ENCODE data around the gene TNFAIP3.

DNA sequence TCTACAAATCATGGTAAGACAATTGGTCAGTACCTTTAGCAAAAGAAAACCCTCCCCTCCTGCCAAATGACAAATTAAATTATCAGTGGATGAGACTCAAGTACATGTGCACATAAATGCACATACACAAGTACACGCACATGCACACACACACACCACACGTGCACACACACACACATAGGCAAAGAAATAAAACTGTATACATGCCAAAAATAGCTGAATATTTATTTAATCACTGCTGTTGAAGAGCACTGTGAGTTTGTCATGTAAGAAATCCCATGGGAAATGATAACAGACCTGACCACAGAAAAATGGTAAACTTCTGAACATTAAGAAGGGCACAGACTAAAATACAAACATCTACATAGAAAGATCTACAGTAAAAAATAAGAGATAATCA, 46.6 kb upstream of the TNFAIP3 start:
- TF ChIP-seq, protein P1, sequence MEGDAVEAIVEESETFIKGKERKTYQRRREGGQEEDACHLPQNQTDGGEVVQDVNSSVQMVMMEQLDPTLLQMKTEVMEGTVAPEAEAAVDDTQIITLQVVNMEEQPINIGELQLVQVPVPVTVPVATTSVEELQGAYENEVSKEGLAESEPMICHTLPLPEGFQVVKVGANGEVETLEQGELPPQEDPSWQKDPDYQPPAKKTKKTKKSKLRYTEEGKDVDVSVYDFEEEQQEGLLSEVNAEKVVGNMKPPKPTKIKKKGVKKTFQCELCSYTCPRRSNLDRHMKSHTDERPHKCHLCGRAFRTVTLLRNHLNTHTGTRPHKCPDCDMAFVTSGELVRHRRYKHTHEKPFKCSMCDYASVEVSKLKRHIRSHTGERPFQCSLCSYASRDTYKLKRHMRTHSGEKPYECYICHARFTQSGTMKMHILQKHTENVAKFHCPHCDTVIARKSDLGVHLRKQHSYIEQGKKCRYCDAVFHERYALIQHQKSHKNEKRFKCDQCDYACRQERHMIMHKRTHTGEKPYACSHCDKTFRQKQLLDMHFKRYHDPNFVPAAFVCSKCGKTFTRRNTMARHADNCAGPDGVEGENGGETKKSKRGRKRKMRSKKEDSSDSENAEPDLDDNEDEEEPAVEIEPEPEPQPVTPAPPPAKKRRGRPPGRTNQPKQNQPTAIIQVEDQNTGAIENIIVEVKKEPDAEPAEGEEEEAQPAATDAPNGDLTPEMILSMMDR (IDR thresholded peaks at IDR 0.05; ENCODE audit: extremely low read depth in 1 of 2, insufficient read depth in 1 of 2, low read depth in 1 of 2, low read length in 2 of 2): no peak
- TF ChIP-seq POLR2A (IDR thresholded peaks at IDR 0.05; ENCODE audit: low read depth, low read length) (no peak), JUN (IDR thresholded peaks at IDR 0.05; ENCODE audit: borderline replicate concordance, insufficient read depth, insufficient read length, low read depth) (no peak), POLR2AphosphoS5 (IDR thresholded peaks at IDR 0.05; ENCODE audit: insufficient read depth, low read depth, low read length) (no peak), FOS (IDR thresholded peaks at IDR 0.05; ENCODE audit: borderline replicate concordance, insufficient read depth, low read length) (no peak), EZH2 (IDR thresholded peaks at IDR 0.05; ENCODE audit: borderline replicate concordance, low read depth, low read length, severe bottlenecking) (no peak), GATA2 (IDR thresholded peaks at IDR 0.05; ENCODE audit: insufficient read depth, insufficient read length, low read depth, low read length) (no peak), MYC (IDR thresholded peaks at IDR 0.05; ENCODE audit: low read depth, low read length) (no peak)
- TF ChIP-seq, protein P2, sequence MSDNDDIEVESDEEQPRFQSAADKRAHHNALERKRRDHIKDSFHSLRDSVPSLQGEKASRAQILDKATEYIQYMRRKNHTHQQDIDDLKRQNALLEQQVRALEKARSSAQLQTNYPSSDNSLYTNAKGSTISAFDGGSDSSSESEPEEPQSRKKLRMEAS (IDR thresholded peaks at IDR 0.05; ENCODE audit: insufficient read depth, insufficient read length): no peak
